HL-60 (cell line): ENCODE results near the gene C19orf73.

Source experiments
- CTCF ChIP-seq: IDR thresholded peaks from one replicate; pipeline ENCODE4 v1.5.1; 2011; ENCODE audit warnings: low read length, control low read depth, inconsistent platforms; ENCODE audit not compliant: insufficient read depth
- REST ChIP-seq: IDR thresholded peaks from 2 replicates; pipeline ENCODE4 v1.6.1; 2012; ENCODE audit warnings: low read depth; ENCODE audit not compliant: insufficient replicate concordance
- SPI1 ChIP-seq: IDR thresholded peaks from 2 replicates; pipeline ENCODE4 v1.6.1; 2012; ENCODE audit warnings: low read depth, mild to moderate bottlenecking, borderline replicate concordance

DNA sequence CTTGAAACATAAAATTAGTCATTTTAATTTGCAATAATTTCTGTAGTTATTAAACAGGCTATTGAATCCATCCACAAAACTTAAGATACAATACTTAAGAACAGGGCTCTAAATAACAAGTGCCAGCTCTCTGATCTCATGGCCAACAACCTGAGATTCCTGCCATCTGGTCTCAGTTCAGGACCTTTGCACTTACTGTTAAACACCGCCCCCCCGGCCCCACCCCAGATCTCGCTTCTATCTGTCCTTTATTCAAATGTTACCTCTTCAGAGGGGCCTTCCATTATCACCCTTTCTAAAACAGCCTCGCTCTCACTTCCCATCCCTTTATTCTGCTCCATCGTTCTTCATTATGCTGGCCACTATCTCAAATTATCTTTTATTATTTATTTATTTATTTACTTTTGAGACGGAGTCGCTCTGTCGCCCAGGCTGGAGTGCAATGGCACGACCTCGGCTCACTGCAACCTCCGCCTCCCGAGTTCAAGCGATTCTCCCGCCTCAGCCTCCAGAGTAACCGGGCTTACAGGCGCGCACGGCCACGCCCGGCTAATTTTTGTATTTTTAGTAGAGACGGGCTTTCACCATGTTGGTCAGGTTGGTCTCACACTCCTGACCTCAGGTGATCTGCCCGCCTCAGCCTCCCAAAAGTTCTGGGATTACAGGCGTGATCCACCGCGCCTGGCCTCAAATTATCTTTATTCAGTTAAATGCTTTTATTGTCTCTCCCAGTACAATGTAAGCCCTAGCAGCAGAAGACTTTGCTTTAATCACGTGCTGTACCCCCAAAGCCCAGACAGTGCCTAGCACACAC, 34.5 kb downstream of the C19orf73 start:
- TF ChIP-seq CTCF (no peak), REST (no peak), SPI1 (no peak)
